Esophagus muscularis mucosa (tissue), 4 donors: ENCODE data around the gene COA3. TPM values are rescaled to one million over a fixed set of nuclear protein-coding genes. Genes with fewer than 3 reads are reported as not detected.

ENCODE experiments used
- DNase-seq: peaks from one replicate; pipeline ENCODE4 v3.0.0-alpha.2; 2017; ENCODE audit errors: extremely low spot score
- H3K27ac ChIP-seq, 4 donors: fragments of 200-600 bp; sonication (generic); replicated peaks in 1 of 4; 1 replicate in 3 of 4; 2 replicates in 1 of 4; pipeline ENCODE4 v1.5.1; 2016 to 2019; ENCODE audit warnings: mild to moderate bottlenecking in 1 of 4
- H3K27me3 ChIP-seq, 4 donors: fragments of 200-600 bp; sonication (generic); one replicate each; pipeline versions ENCODE4 v1.5.1 to v1.6.0; 2016 to 2019
- H3K36me3 ChIP-seq, 4 donors: fragments of 200-600 bp; sonication (generic); one replicate each; pipeline ENCODE4 v1.5.1; 2016 to 2019
- H3K4me1 ChIP-seq, 4 donors: fragments of 200-600 bp; sonication (generic); one replicate each; pipeline ENCODE4 v1.5.1; 2016 to 2019
- H3K4me3 ChIP-seq, 4 donors: fragments of 200-600 bp; sonication (generic); 1 replicate in 2 of 4; 2 replicates in 2 of 4; pipeline ENCODE4 v1.5.1; 2016 to 2019; ENCODE audit warnings: mild to moderate bottlenecking in 4 of 4, moderate library complexity in 1 of 4
- H3K9me3 ChIP-seq, 4 donors: fragments of 200-600 bp; sonication (generic); 1 replicate in 3 of 4; 2 replicates in 1 of 4; pipeline ENCODE4 v1.5.1; 2016 to 2019
- CTCF ChIP-seq, 3 experiments: fragments of 200-600 bp in 2 of 3; fragments of 450-650 bp in 1 of 3; sonication (generic) in 2 of 3; IDR thresholded peaks; one replicate each; pipeline ENCODE4 v1.5.1; 2017 to 2019; ENCODE audit warnings: antibody characterized with exemption in 3 of 3, mild to moderate bottlenecking in 2 of 3, moderate library complexity in 1 of 3
- EP300 ChIP-seq: sonication (generic); formaldehyde crosslinking; IDR thresholded peaks from one replicate; pipeline ENCODE4 v1.6.1; 2017; ENCODE audit warnings: antibody characterized with exemption
- POLR2A ChIP-seq: fragments of 450-650 bp; IDR thresholded peaks from one replicate; pipeline ENCODE4 v1.6.1; 2017; ENCODE audit warnings: antibody characterized with exemption, moderate library complexity, mild to moderate bottlenecking, low read depth
- POLR2AphosphoS5 ChIP-seq, 2 donors: sonication (generic); formaldehyde crosslinking; IDR thresholded peaks; one replicate each; pipeline ENCODE4 v1.6.1; 2017; ENCODE audit warnings: antibody characterized with exemption in 2 of 2
- WGBS: methylation state at CpG from one replicate; pipeline ENCODE4 v1.1.5; 2018; 5-methylcytosine and 5-hydroxymethylcytosine counted together
- intact Hi-C: fragments of 100-400 bp; cut with DNase I; formaldehyde crosslinking; loops from one replicate; pipeline ENCODE4 v1.15.1; 2023
- total RNA-seq, 4 donors: library from RNA; depleted of rRNA; stranded (reverse); fragments of >200 nt; gene quantifications; one replicate each; pipeline versions ENCODE4 v1.1.0 to v1.2.1, GENCODE V29; 2016

The COA3 gene
- total RNA-seq, 4 donors from 2014 or later = 65.9 to 74.6 (median 68.3) TPM

- H3K4me3 ChIP-seq = peak overlapping the region; percentile 51 to 61 (median 58)
- no peak for DNase-seq
- TF ChIP-seq EP300 (no peak), CTCF (IDR thresholded peaks at IDR 0.05) (no peak), POLR2AphosphoS5 (IDR thresholded peaks at IDR 0.05) (no peak), POLR2A (no peak)
- H3K27me3 ChIP-seq = peaks cover 0 to 70% (median 16%) of the 10 kb centered on the region in 4 donors
- peaks cover 20 to 55% (median 51%) of the 10 kb centered on the region in 4 donors for H3K4me1 ChIP-seq
- WGBS = 58% methylated on average over 4 of the region's 10 CpGs
- H3K27ac ChIP-seq = peak overlapping the region in 3 of 4 donors; percentile 23 to 45 (median 44)
- peaks cover 18 to 30% (median 30%) of the 10 kb centered on the region in 4 donors for H3K36me3 ChIP-seq
- intact Hi-C loops = loop anchor here (5.0 kb wide), 1 partner anchor 41 kb away; the partner anchor contains the start of gene BECN1
- no peaks in the 10 kb centered on the region for H3K9me3 ChIP-seq
Measured at GRCh38 chr17:42781639-42782165, 16.8 kb downstream of the COA3 start.

- peaks cover 25 to 37% (median 36%) of the 10 kb centered on the region in 4 donors for H3K36me3 ChIP-seq
- peak overlapping the region; percentile 51 to 61 (median 58) for H3K4me3 ChIP-seq
- peak overlapping the region; percentile 57 to 70 (median 62) for H3K27ac ChIP-seq
- 19% methylated on average over 7 of the region's 39 CpGs for WGBS
- intact Hi-C loops = loop anchor here (5.0 kb wide), 1 partner anchor 41 kb away; the partner anchor contains the start of gene BECN1
- no peaks in the 10 kb centered on the region for H3K9me3 ChIP-seq
- no peak for DNase-seq
- TF ChIP-seq POLR2AphosphoS5 (IDR thresholded peaks at IDR 0.05) (no peak), EP300 (no peak), POLR2A (no peak), CTCF (IDR thresholded peaks at IDR 0.05) (no peak)
- H3K4me1 ChIP-seq = peaks cover 20 to 55% (median 51%) of the 10 kb centered on the region in 4 donors
- H3K27me3 ChIP-seq = peaks cover 0 to 63% (median 16%) of the 10 kb centered on the region in 4 donors
Measured at GRCh38 chr17:42780851-42781638, 17.5 kb downstream of the COA3 start.

- DNase-seq = no peak
- H3K27ac ChIP-seq = peak within 1 kb of the TSS; percentile 57 to 70 (median 62)
- H3K27me3 ChIP-seq = peaks cover 0 to 54% (median 12%) of the 10 kb centered on the region in 4 donors
- WGBS = 14% methylated on average over 17 of the region's 65 CpGs
- no peaks in the 10 kb centered on the region for H3K9me3 ChIP-seq
- intact Hi-C loops = loop anchor here (5.0 kb wide), 1 partner anchor 42 kb away; the partner anchor contains the start of gene BECN1
- peaks cover 20 to 53% (median 49%) of the 10 kb centered on the region in 4 donors for H3K4me1 ChIP-seq
- TF ChIP-seq POLR2A (no peak), EP300 (no peak), POLR2AphosphoS5 (IDR thresholded peaks at IDR 0.05) (peak in 1 of 2 donors; percentile 48)
- peak within 1 kb of the TSS; percentile 51 to 61 (median 58) for H3K4me3 ChIP-seq
- H3K36me3 ChIP-seq = peaks cover 26 to 45% (median 45%) of the 10 kb centered on the region in 4 donors
Measured at GRCh38 chr17:42779936-42780850, 18.3 kb downstream of the COA3 start, which contains the start of gene WNK4. Gene WNK4, plus strand, starts transcription at chr17:42780610. Its CDS starts 89 bp downstream, at chr17:42780699.

- DNase-seq = no peak
- WGBS = 83% methylated on average over 3 of the region's 3 CpGs
- peaks cover 14 to 48% (median 43%) of the 10 kb centered on the region in 4 donors for H3K4me1 ChIP-seq
- no peak overlapping the region for H3K4me3 ChIP-seq
- no peak for TF ChIP-seq EP300
- TF ChIP-seq POLR2AphosphoS5 (IDR thresholded peaks at IDR 0.05) = no peak
- no peak for TF ChIP-seq CTCF (IDR thresholded peaks at IDR 0.05)
- TF ChIP-seq POLR2A = no peak
- peaks cover 0 to 47% (median 10%) of the 10 kb centered on the region in 4 donors for H3K27me3 ChIP-seq
- H3K27ac ChIP-seq = peak overlapping the region in 3 of 4 donors; percentile 57 to 70 (median 66)
- intact Hi-C loops = no loop called here
- H3K9me3 ChIP-seq = no peaks in the 10 kb centered on the region
- peaks cover 26 to 53% (median 47%) of the 10 kb centered on the region in 4 donors for H3K36me3 ChIP-seq
Measured at GRCh38 chr17:42779304-42779935, 19.1 kb downstream of the COA3 start.
